Measurements from ENCODE around the gene ZBTB37. TPM values are rescaled to one million over a fixed set of nuclear protein-coding genes. Genes with fewer than 3 reads are reported as not detected.

The ZBTB37 gene
- total RNA-seq, 2 experiments from 2014 or later = 15.1 to 16.0 TPM

DNA sequence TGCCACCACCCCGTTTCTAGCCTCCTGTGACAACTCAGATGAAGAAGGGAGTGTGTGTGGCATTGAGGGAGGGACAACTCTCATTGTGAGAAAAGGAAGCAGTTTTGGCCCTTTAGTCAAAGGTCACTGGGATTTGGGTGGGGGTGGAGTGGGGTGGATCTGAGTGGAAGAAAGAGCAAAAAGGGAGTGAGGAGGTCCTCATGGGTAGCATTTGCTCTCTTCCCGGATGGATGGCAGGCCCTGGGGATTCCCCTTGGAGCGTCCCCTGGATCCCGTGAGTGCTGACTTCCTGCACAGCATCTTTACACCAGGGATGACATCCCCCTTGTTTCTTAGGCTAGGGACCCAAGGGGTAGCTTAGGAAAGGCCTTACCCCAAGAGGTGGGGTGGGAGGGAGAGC is 48.5 kb downstream of the ZBTB37 start:
- Histone ChIP-seq H3K9me3 (ENCODE audit: control insufficient read depth in 1 of 2, insufficient read depth in 1 of 2, low read length in 2 of 2) (no peaks in the 10 kb centered on the region), H3K4me1 (ENCODE audit: insufficient read depth, low read length) (no peaks in the 10 kb centered on the region), H3K27me3 (ENCODE audit: control insufficient read depth in 1 of 2, insufficient read depth in 2 of 2, low read length in 2 of 2) (no peaks in the 10 kb centered on the region), H3K27ac (ENCODE audit: low read depth in 1 of 2, low read length in 2 of 2) (no peak overlapping the region), H3K36me3 (ENCODE audit: insufficient read depth, low read length) (no peaks in the 10 kb centered on the region), H3K4me3 (ENCODE audit: low read length) (no peak overlapping the region)
- H3K27ac Mint-ChIP-seq = no peak overlapping the region
- no peak for ATAC-seq (ENCODE audit: poor library complexity)
- CTCF ChIA-PET = no interaction called here
- H3K36me3 Mint-ChIP-seq (ENCODE audit: low read depth) = no peaks in the 10 kb centered on the region
- intact Hi-C loops (cut with DNase I, micrococcal nuclease) = no loop called here
- H3K9me3 Mint-ChIP-seq = no peaks in the 10 kb centered on the region
- DNase-seq = no peak
- POLR2A ChIA-PET = no interaction called here
- no peaks in the 10 kb centered on the region for H3K27me3 Mint-ChIP-seq
- H3K4me3 Mint-ChIP-seq = no peak overlapping the region
- H3K4me1 Mint-ChIP-seq (ENCODE audit: low read depth) = no peaks in the 10 kb centered on the region
- TF ChIP-seq, protein P1, sequence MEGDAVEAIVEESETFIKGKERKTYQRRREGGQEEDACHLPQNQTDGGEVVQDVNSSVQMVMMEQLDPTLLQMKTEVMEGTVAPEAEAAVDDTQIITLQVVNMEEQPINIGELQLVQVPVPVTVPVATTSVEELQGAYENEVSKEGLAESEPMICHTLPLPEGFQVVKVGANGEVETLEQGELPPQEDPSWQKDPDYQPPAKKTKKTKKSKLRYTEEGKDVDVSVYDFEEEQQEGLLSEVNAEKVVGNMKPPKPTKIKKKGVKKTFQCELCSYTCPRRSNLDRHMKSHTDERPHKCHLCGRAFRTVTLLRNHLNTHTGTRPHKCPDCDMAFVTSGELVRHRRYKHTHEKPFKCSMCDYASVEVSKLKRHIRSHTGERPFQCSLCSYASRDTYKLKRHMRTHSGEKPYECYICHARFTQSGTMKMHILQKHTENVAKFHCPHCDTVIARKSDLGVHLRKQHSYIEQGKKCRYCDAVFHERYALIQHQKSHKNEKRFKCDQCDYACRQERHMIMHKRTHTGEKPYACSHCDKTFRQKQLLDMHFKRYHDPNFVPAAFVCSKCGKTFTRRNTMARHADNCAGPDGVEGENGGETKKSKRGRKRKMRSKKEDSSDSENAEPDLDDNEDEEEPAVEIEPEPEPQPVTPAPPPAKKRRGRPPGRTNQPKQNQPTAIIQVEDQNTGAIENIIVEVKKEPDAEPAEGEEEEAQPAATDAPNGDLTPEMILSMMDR (IDR thresholded peaks at IDR 0.05) = no peak

DNA sequence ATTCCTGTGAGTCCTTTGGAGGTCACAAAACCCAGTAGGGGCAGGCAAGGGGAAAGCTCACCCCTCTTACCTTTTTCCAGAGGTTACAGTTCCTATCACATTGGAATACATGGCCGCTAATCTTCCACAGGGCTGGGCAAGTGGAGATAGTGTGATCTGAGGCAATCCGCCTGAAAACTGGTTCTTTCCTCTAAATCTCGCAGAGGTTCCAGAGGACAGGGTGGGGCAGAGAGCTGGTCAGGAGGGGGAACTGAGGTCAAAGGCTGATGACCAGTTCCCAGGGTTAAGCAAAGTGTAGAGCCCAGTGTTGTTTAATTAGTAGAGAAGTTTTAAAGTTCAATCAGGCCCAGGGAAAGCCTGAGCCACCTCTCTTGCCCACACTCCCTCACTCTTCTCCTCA is 49.0 kb downstream of the ZBTB37 start, which contains the start of gene SERPINC1:
Gene SERPINC1 (minus strand): TSS at position 179 of the 400 bp plus-strand sequence. CDS start 68 bp downstream, at position 111.
- Histone ChIP-seq H3K27me3 (ENCODE audit: control insufficient read depth in 1 of 2, insufficient read depth in 2 of 2, low read length in 2 of 2) (no peaks in the 10 kb centered on the region), H3K4me1 (ENCODE audit: insufficient read depth, low read length) (no peaks in the 10 kb centered on the region), H3K27ac (ENCODE audit: low read depth in 1 of 2, low read length in 2 of 2) (no peak within 1 kb of the TSS), H3K9me3 (ENCODE audit: control insufficient read depth in 1 of 2, insufficient read depth in 1 of 2, low read length in 2 of 2) (no peaks in the 10 kb centered on the region), H3K4me3 (ENCODE audit: low read length) (no peak within 1 kb of the TSS), H3K36me3 (ENCODE audit: insufficient read depth, low read length) (no peaks in the 10 kb centered on the region)
- H3K27me3 Mint-ChIP-seq = no peaks in the 10 kb centered on the region
- no peaks in the 10 kb centered on the region for H3K4me1 Mint-ChIP-seq (ENCODE audit: low read depth)
- ChIA-PET POLR2A (no interaction called here), CTCF (no interaction called here)
- DNase-seq (no peak), ATAC-seq (ENCODE audit: poor library complexity) (no peak)
- no peaks in the 10 kb centered on the region for H3K9me3 Mint-ChIP-seq
- H3K27ac Mint-ChIP-seq = no peak within 1 kb of the TSS
- H3K36me3 Mint-ChIP-seq (ENCODE audit: low read depth) = no peaks in the 10 kb centered on the region
- H3K4me3 Mint-ChIP-seq = no peak within 1 kb of the TSS
- intact Hi-C loops (cut with DNase I, micrococcal nuclease) = no loop called here
- TF ChIP-seq, protein P1 (IDR thresholded peaks at IDR 0.05) = no peak

DNA sequence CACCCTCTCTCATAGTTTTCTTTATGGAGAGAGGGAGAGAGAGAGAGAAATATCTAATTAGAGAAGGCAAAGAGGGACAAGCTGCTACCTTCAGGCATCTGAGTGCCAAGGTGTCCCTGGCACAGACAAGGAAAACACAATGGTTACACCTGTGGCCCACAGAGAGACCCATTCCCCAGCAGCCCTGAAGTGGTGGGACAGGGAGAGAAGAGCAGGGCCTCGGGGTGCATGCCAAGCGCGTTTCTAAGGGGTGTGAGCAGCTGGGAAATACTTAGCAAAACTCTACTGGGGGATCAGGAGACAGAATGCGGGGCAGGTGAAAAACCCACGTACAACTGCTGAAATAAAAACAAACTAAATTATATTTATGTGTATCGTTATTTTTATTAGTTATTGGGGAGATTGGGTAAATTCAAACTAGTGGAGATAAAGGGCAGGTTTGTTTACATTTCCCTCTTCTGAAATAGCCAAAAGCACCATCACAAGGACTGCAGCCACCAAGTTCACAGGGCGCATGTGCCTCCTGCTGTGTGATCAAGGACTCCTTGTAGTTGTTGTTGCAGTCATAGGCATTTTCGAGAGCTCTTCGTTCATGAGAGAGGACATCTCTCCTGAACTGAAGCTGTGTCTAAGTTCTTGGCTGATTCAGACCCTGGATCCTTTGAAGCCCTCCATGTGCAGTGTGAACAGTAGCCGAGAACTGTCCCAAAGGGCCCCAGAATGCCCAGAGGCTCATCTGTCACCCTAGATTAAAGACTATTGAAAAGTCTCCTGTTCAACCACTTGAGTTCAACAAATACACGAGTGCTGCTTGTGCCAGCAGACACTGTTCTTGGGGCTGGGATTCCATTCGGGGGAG is 49.7 kb downstream of the ZBTB37 start:
- ATAC-seq (ENCODE audit: poor library complexity) (no peak), DNase-seq (no peak)
- no peaks in the 10 kb centered on the region for H3K9me3 Mint-ChIP-seq
- CTCF ChIA-PET = no interaction called here
- no peaks in the 10 kb centered on the region for H3K9me3 ChIP-seq (ENCODE audit: control insufficient read depth in 1 of 2, insufficient read depth in 1 of 2, low read length in 2 of 2)
- H3K27ac ChIP-seq (ENCODE audit: low read depth in 1 of 2, low read length in 2 of 2) = no peak overlapping the region
- H3K4me1 Mint-ChIP-seq (ENCODE audit: low read depth) = no peaks in the 10 kb centered on the region
- POLR2A ChIA-PET = no interaction called here
- H3K27ac Mint-ChIP-seq = no peak overlapping the region
- no peaks in the 10 kb centered on the region for H3K36me3 ChIP-seq (ENCODE audit: insufficient read depth, low read length)
- H3K4me3 Mint-ChIP-seq = no peak overlapping the region
- H3K27me3 Mint-ChIP-seq = no peaks in the 10 kb centered on the region
- no peak overlapping the region for H3K4me3 ChIP-seq (ENCODE audit: low read length)
- no peaks in the 10 kb centered on the region for H3K27me3 ChIP-seq (ENCODE audit: control insufficient read depth in 1 of 2, insufficient read depth in 2 of 2, low read length in 2 of 2)
- no peaks in the 10 kb centered on the region for H3K4me1 ChIP-seq (ENCODE audit: insufficient read depth, low read length)
- H3K36me3 Mint-ChIP-seq (ENCODE audit: low read depth) = no peaks in the 10 kb centered on the region
- TF ChIP-seq, protein P1 (IDR thresholded peaks at IDR 0.05) = no peak
- intact Hi-C loops (cut with DNase I, micrococcal nuclease) = no loop called here
